22Rv1 (cell line): ENCODE measurements around the gene LEPR.

Source experiments
- H3K27ac ChIP-seq: fragments of 450-650 bp; 2 replicates; pipeline ENCODE4 v1.5.1; 2017
- ZFX ChIP-seq: fragments of 450-650 bp; IDR thresholded peaks from 2 replicates; pipeline ENCODE4 v1.6.1; 2017; ENCODE audit warnings: antibody characterized with exemption, borderline replicate concordance
- TF ChIP-seq, protein P1 (sequence below): fragments of 450-650 bp; IDR thresholded peaks from 2 replicates; pipeline ENCODE4 v1.5.1; 2017; ENCODE audit warnings: mild to moderate bottlenecking

The LEPR gene

DNA sequence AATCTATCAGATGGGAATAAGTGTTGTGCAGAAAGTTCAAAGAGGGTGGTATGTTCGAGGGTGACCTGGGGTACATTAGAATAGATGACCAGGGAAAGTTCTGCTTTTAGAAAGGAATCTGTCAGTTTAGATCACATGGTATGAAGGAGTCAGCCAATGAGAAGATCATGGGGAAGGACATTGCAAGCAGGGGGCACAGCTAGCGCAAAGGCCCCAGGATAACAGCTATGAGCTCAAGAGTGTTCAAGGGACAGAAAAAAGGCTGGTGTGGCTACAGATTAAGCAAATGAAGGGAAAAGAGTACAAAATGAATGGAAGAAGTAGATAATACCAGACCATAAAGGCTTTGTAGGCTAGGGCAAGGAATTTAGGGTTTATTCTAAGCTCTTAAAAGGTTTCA, 8.6 kb downstream of the LEPR start:
- H3K27ac ChIP-seq: no peak overlapping the region
- TF ChIP-seq, protein P1, sequence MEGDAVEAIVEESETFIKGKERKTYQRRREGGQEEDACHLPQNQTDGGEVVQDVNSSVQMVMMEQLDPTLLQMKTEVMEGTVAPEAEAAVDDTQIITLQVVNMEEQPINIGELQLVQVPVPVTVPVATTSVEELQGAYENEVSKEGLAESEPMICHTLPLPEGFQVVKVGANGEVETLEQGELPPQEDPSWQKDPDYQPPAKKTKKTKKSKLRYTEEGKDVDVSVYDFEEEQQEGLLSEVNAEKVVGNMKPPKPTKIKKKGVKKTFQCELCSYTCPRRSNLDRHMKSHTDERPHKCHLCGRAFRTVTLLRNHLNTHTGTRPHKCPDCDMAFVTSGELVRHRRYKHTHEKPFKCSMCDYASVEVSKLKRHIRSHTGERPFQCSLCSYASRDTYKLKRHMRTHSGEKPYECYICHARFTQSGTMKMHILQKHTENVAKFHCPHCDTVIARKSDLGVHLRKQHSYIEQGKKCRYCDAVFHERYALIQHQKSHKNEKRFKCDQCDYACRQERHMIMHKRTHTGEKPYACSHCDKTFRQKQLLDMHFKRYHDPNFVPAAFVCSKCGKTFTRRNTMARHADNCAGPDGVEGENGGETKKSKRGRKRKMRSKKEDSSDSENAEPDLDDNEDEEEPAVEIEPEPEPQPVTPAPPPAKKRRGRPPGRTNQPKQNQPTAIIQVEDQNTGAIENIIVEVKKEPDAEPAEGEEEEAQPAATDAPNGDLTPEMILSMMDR: no peak
- TF ChIP-seq ZFX: no peak

DNA sequence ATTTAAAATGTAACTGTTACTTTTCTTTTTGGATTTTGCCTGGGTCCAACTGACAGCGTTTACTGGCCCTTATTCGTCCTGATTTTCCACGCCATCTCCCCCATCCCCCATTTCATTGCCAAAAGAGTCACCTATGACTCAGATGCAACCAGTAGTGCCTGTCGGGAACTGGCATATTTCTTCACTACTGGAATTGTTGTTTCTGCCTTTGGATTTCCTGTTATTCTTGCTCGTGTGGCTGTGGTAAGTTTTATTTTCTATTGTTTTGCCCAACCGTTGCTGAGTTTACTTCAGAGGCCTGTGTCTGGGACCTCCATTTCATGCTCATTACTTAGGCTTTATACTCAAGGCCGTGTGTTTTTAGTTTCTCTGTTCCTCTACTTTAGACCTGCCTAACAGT, 9.3 kb downstream of the LEPR start:
- H3K27ac ChIP-seq: no peak overlapping the region
- no peak for TF ChIP-seq ZFX
- TF ChIP-seq, protein P1: no peak

DNA sequence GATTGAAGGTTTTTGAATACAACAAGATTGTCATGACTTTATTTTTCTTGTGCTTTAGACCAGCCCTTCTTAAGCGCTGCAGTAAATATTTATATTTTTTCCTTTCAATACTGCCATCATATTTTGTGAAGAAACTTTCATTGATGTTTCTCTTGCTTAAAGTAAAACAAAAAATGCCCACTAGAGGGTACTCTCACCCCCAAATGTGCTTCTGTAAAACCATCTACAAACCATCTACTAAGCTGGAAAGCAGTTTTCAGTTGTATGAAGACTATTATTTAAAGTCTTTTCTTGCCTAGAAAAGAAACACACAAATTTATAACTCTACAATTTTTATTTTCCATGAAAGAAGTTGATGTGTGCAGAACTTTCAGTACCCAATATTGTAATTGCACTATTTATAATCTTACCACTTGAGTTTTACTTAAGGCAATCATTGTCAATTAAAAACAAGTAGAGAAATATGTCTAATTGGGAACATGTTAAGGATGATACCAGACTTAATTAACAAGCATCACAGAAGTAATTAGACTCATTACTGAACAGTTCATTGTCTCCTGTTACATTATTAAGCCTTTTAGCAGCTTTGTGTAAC, 10.7 kb downstream of the LEPR start:
- TF ChIP-seq, protein P1: peak; percentile 85
- TF ChIP-seq ZFX: no peak
- no peak overlapping the region for H3K27ac ChIP-seq

DNA sequence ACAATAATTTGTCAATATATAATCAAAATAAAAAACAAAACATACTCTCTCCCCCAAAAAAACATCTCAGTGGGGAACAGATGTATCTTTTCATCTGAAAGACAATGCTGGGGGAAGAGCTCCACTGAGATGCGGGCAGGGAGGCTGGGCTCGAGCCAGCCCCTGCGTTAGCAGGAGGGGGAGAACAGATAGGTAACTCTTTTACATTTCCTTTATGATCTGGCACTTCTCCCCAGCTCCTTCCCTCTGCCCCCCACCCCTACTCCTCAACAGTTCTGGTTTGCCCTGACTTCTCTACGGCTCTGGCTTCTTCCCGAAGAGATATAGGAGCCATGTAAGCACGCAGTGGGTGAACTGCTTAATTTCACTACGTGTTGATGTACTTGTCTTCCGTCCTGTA, 12.4 kb downstream of the LEPR start:
- no peak for TF ChIP-seq ZFX
- TF ChIP-seq, protein P1: no peak
- no peak overlapping the region for H3K27ac ChIP-seq

DNA sequence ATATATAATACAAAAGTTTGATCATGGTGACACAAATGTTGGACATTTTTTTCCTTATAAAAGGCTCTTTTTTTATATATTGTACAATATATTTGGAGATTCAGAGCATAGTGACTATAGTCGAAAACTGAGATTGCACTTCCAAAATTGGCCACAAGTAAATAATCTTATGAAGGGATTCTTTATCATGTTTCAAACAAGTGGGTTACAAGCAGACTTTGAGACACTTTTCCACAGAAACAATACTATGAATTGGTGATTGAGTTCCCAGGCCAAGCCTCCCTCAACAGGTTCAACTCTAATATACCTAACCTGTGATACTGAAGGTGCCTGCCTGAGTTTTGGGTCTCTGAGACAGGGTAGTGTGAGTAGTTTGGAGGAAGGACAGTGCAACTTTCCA, 13.8 kb downstream of the LEPR start:
- TF ChIP-seq ZFX: no peak
- TF ChIP-seq, protein P1: no peak
- H3K27ac ChIP-seq: no peak overlapping the region

DNA sequence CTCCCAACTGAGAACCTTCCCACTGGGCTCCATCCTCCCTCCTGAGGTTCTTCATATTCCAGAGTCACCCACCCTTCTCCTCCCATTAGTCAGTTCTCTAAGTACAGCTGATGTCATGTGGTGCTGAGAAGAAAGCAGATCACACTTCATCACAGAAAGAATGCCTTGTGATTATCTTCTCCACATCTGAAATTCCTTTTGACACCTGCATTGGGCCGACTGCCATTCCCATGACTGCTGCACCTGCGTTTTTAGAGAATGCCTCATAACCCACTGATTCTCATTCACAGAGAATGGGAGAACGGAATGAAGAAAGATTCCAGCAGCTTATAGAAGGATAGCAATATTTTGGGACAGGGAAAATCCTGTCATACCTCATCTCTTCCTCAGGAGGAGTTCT, 14.3 kb downstream of the LEPR start:
- TF ChIP-seq, protein P1: no peak
- no peak for TF ChIP-seq ZFX
- no peak overlapping the region for H3K27ac ChIP-seq

DNA sequence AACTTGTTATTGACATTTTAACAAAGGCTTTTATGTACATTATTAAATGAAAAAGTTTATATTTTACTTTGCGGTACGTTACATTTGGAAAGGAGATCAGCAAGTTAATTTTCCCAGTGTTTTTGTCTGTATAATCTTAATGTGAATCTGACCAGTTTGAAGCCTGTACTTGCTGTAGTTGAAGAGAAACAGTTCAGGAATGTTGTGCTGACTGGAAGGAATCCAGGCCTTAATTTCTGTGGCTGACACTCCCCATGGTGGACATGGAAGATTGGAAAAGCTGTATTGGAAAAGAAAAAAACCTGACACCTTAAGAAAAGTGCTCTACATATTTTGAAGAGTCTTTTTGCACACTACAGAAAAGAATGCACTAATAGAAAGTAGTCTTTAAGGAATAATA, 15.5 kb downstream of the LEPR start:
- TF ChIP-seq, protein P1: no peak
- no peak for TF ChIP-seq ZFX
- no peak overlapping the region for H3K27ac ChIP-seq
